HFFc6 (cell line): ENCODE results near the gene TRABD2B. TPM values are rescaled to one million over a fixed set of nuclear protein-coding genes. Genes with fewer than 3 reads are reported as not detected.

ENCODE experiments used
- DNase-seq: peaks from one replicate; pipeline ENCODE4 v3.0.0-alpha.2; 2018
- H3K27ac Mint-ChIP-seq: 2 replicates; pipeline ENCODE4 v1.8.0; 2020; ENCODE audit warnings: mild to moderate bottlenecking, mixed read lengths
- H3K27me3 Mint-ChIP-seq: 2 replicates; pipeline ENCODE4 v1.8.0; 2021; ENCODE audit warnings: mild to moderate bottlenecking, moderate library complexity, mixed read lengths; ENCODE audit not compliant: insufficient read depth
- H3K36me3 Mint-ChIP-seq: 2 replicates; pipeline ENCODE4 v1.8.0; 2021; ENCODE audit warnings: low read depth, mixed read lengths
- H3K4me1 Mint-ChIP-seq: 2 replicates; pipeline ENCODE4 v1.8.0; 2020; ENCODE audit warnings: low read depth, mixed read lengths
- H3K4me3 Mint-ChIP-seq: 2 replicates; pipeline ENCODE4 v1.8.0; 2020; ENCODE audit warnings: mild to moderate bottlenecking, moderate library complexity, mixed read lengths
- H3K9me3 Mint-ChIP-seq: 2 replicates; pipeline ENCODE4 v1.8.0; 2020; ENCODE audit warnings: mild to moderate bottlenecking, mixed read lengths
- total RNA-seq, 6 experiments: library from RNA; stranded (reverse); fragmentation: NEBNext Ultra II Directional; extraction: Animal tissue kit (Norgen Biotek cat#: 25700); gene quantifications; 2 replicates in 1 of 6; 3 replicates in 5 of 6; pipeline ENCODE4 v1.2.3, GENCODE V29; 2021
- TF ChIP-seq, protein P1 (sequence below): fragments of 200-600 bp; sonication (generic); IDR thresholded peaks from 2 replicates; pipeline ENCODE4 v1.5.0; 2021; ENCODE audit warnings: antibody characterized with exemption, mild to moderate bottlenecking

The TRABD2B gene
- total RNA-seq, 6 experiments from 2014 or later, result not detected

DNA sequence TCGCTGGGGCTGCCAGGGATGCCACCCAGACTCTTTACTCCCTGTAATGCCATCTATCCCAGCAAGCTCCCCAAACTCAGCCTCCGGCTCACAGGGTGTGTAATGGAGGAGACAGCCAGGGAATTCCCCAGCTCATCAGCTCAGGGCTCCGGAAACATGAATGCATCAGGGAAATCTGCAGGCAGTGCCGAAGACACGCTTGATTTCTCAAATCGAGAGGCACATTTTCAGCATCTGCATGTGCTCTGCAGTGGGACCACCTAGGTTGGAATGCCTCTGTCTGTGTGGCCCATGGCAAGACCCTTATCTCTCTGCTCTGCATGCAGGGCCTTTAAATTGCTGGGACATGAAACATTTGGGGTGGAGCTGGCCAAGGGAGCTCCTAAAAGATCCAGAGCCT is 170.1 kb downstream of the TRABD2B start:
- DNase-seq, result no peak
- Mint-ChIP-seq H3K9me3 (peaks cover 47% of the 10 kb centered on the region), H3K27me3 (peaks cover 3% of the 10 kb centered on the region), H3K36me3 (peaks cover 13% of the 10 kb centered on the region), H3K4me1 (no peaks in the 10 kb centered on the region), H3K27ac (no peak overlapping the region), H3K4me3 (no peak overlapping the region)
- TF ChIP-seq, protein P1, sequence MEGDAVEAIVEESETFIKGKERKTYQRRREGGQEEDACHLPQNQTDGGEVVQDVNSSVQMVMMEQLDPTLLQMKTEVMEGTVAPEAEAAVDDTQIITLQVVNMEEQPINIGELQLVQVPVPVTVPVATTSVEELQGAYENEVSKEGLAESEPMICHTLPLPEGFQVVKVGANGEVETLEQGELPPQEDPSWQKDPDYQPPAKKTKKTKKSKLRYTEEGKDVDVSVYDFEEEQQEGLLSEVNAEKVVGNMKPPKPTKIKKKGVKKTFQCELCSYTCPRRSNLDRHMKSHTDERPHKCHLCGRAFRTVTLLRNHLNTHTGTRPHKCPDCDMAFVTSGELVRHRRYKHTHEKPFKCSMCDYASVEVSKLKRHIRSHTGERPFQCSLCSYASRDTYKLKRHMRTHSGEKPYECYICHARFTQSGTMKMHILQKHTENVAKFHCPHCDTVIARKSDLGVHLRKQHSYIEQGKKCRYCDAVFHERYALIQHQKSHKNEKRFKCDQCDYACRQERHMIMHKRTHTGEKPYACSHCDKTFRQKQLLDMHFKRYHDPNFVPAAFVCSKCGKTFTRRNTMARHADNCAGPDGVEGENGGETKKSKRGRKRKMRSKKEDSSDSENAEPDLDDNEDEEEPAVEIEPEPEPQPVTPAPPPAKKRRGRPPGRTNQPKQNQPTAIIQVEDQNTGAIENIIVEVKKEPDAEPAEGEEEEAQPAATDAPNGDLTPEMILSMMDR, result no peak

DNA sequence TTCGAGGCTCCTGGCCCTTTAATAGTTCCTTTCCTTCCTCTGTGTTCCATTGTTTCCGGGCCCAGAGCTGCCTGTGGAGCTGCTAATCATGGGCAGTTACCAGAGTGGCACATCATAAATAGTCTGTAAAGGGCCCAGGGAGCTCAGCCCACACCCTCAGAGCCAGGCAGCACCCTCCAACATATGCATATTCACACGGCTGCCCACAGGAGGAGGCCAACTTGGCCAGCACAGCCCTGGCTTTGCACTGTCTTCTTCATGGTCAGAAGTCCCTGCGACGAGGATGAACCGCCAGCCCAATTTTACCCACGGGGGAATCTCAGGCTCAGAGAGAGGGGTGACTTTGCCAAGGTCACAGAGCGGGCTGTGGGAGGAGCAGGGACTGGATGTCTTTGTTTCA is 172.5 kb downstream of the TRABD2B start:
- TF ChIP-seq, protein P1, result no peak
- Mint-ChIP-seq H3K9me3 (peaks cover 28% of the 10 kb centered on the region), H3K4me3 (no peak overlapping the region), H3K36me3 (peaks cover 9% of the 10 kb centered on the region), H3K27me3 (peaks cover 3% of the 10 kb centered on the region), H3K27ac (no peak overlapping the region), H3K4me1 (no peaks in the 10 kb centered on the region)
- DNase-seq, result no peak

DNA sequence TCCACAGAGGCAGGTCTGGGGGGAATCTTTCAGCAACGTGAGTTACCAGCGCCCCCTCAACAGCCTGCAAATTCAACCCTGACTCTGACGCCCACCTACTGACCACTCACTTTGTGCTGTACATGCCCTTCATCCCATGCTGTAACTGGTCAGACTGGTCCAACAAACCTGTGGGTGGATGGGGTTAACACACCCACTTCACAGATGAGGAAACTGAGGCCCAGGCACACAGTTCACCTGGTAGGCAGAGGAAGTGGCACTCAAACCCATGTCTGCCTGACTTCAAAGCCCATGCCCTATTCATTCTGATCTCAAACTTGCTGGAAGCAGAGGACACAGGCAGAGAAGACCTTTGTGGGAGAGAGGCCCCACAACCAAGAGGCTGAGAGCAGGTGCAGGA is 172.9 kb downstream of the TRABD2B start:
- Mint-ChIP-seq H3K4me3 (no peak overlapping the region), H3K9me3 (peaks cover 24% of the 10 kb centered on the region), H3K27me3 (peaks cover 4% of the 10 kb centered on the region), H3K36me3 (peaks cover 5% of the 10 kb centered on the region), H3K27ac (no peak overlapping the region), H3K4me1 (no peaks in the 10 kb centered on the region)
- DNase-seq, result no peak
- TF ChIP-seq, protein P1, result no peak

DNA sequence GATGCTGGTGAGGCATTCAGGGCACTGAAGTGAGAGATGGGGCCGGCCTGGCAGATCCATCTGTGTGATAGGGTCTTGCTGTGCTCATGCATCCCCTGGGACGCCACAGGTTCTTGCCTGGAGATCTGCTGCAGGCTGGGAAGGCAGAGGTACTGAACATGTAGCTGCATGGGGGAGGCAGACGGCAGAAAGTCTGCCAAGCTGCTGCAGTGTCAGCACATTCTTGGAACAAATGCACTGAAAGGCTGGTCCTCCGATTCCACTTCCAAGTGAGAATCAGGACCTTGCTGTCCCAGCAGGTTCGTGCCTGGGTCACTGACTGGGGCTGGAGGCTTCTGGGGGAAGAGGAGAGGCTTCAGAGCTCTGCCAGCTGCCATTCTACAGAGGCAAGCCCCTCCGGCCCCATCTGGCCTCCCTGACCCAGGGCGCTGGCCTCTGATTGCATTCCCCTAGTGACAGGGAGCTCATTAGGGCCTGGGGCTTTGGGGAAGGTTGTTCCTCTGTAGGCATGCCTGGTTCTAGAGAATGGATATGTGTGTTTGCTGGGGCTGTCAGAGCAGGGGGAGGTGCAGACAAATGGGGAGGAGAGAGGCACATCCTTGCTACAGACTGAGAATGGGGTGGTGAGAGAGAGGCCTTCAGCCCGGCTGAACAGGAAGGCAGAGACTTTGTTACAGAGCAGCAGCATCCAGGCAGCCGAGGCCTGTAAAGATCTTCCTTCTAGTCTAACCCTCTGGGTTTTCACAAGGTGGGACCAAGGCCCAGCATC is 174.0 kb downstream of the TRABD2B start:
- H3K27me3 Mint-ChIP-seq, result peaks cover 6% of the 10 kb centered on the region
- no peak for DNase-seq

DNA sequence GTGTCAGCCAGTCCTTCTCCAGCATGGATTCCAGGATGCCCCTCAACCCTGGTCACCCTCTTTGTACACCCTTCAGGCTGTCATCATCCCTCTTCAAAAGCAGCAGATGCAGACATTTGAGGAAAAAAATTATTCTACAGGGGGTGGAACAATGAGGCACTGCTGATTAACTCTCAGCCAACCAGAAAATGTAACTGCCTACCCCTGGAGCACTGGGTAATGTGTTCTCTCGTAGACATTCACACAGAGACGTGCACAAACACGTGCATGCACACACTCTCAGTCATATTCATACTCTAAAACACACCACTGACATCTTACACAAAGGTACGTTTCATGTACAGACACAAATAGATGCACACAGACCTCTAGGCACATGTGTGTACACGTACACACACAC is 175.4 kb downstream of the TRABD2B start:
- H3K27ac Mint-ChIP-seq, result no peak overlapping the region
- peaks cover 5% of the 10 kb centered on the region; the same call in 1 of the 2 replicates for H3K36me3 Mint-ChIP-seq
- TF ChIP-seq, protein P1, result no peak
- H3K4me1 Mint-ChIP-seq, result no peaks in the 10 kb centered on the region
- peaks cover 26% of the 10 kb centered on the region for H3K9me3 Mint-ChIP-seq
- DNase-seq, result no peak
- H3K4me3 Mint-ChIP-seq, result no peak overlapping the region
- H3K27me3 Mint-ChIP-seq, result peaks cover 6% of the 10 kb centered on the region

More for the DNA sequence above, 174.0 kb downstream of the TRABD2B start:
- Mint-ChIP-seq H3K36me3 (peaks cover 5% of the 10 kb centered on the region; the same call in 1 of the 2 replicates), H3K27ac (no peak overlapping the region), H3K4me1 (no peaks in the 10 kb centered on the region), H3K4me3 (no peak overlapping the region), H3K9me3 (peaks cover 20% of the 10 kb centered on the region)
- TF ChIP-seq, protein P1, result no peak
